Muscle layer of duodenum (tissue), 2 donors: ENCODE measurements around the gene CLCN2.

Source experiments
- H3K27ac ChIP-seq: one replicate; pipeline ENCODE4 v1.7.0; 2013; ENCODE audit warnings: mild to moderate bottlenecking, low read length
- H3K27me3 ChIP-seq: one replicate; pipeline ENCODE4 v1.7.0; 2013; ENCODE audit warnings: low read depth, mild to moderate bottlenecking, control low read depth, low read length
- H3K36me3 ChIP-seq, 2 donors: one replicate each; pipeline ENCODE4 v1.7.0; 2013; ENCODE audit warnings: low read length in 2 of 2, control low read depth in 1 of 2, mild to moderate bottlenecking in 1 of 2; ENCODE audit not compliant: insufficient read depth in 2 of 2, control insufficient read depth in 1 of 2
- H3K4me1 ChIP-seq, 2 donors: one replicate each; pipeline ENCODE4 v1.7.0; 2013; ENCODE audit warnings: low read length in 2 of 2, mild to moderate bottlenecking in 2 of 2, control low read depth in 1 of 2, moderate library complexity in 1 of 2; ENCODE audit not compliant: insufficient read depth in 2 of 2, control insufficient read depth in 1 of 2
- H3K4me3 ChIP-seq, 2 donors: one replicate each; pipeline ENCODE4 v1.7.0; 2013; ENCODE audit warnings: low read length in 2 of 2, low read depth in 1 of 2, mild to moderate bottlenecking in 1 of 2
- H3K9me3 ChIP-seq, 2 donors: one replicate each; pipeline ENCODE4 v1.7.0; 2013; ENCODE audit warnings: low read length in 2 of 2, control low read depth in 1 of 2, mild to moderate bottlenecking in 1 of 2; ENCODE audit not compliant: control insufficient read depth in 1 of 2
- donor health status: healthy.

Gene CLCN2

DNA sequence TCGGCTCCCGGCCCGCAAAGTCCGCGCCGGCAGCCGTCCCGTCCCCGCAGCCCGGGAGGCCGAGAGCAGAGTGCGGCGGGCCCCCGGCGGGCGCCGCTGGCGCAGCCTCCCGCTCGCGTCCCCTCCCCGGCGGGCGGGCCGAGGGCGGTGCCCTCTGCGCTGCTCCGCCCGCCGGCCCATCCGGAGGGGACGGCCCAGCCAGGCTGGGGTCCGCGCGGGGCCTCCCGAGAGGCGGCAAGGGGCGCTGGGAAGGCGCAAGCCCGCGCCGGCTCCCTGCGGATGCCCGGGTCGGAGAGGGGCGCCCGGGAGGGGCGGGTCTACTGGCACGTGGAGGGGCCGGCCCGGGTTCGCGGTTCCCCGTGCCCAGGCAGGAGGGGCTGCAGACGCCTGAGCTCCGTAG, at the start of gene CLCN2, which contains the start of gene POLR2H:
Gene CLCN2 (minus strand): TSS at position 74 of the 400 bp plus-strand sequence. CDS start 126 bp downstream, outside the sequence.
Gene POLR2H (plus strand): TSS at position 179 of the 400 bp plus-strand sequence. CDS start 1,783 bp downstream, outside the sequence.
- H3K4me1 ChIP-seq, result peaks cover 6 to 23% of the 10 kb centered on the region in 2 donors
- peak within 1 kb of the TSS; percentile 94 for H3K27ac ChIP-seq
- H3K4me3 ChIP-seq, result peak within 1 kb of the TSS; percentile 79 to 86
- no peaks in the 10 kb centered on the region for H3K27me3 ChIP-seq
- H3K36me3 ChIP-seq, result peaks cover 6 to 18% of the 10 kb centered on the region in 2 donors
- no peaks in the 10 kb centered on the region for H3K9me3 ChIP-seq

DNA sequence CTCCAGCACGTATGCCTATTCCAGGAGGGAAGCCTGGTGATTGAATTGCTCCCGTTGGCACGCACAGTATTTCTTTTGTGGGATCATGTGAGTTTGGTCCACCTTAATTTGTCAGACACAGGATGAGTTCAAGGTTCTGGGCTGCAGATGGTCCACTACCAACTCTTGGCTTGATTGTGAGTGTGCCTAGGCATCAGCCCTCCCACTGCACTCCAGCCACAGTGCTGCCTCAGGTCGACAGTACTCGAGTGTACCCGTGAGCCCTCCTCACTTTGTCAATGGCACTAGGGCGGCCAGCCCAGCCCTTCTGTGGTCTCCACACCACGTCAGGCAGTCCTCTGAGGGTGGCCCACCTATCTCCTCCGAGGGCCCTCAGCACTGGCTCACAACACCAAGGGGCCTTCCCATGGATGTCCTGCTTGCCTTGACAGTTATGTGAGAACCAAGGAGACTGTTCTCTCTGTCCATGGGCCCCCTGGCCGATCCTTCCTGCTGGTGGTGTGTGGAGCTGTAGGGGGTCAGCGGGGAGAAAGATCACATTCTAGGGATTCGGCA, 48.6 kb upstream of the CLCN2 start:
- Histone ChIP-seq H3K36me3 (no peaks in the 10 kb centered on the region), H3K4me1 (no peaks in the 10 kb centered on the region), H3K4me3 (no peak overlapping the region), H3K27ac (no peak overlapping the region), H3K27me3 (no peaks in the 10 kb centered on the region), H3K9me3 (no peaks in the 10 kb centered on the region)

DNA sequence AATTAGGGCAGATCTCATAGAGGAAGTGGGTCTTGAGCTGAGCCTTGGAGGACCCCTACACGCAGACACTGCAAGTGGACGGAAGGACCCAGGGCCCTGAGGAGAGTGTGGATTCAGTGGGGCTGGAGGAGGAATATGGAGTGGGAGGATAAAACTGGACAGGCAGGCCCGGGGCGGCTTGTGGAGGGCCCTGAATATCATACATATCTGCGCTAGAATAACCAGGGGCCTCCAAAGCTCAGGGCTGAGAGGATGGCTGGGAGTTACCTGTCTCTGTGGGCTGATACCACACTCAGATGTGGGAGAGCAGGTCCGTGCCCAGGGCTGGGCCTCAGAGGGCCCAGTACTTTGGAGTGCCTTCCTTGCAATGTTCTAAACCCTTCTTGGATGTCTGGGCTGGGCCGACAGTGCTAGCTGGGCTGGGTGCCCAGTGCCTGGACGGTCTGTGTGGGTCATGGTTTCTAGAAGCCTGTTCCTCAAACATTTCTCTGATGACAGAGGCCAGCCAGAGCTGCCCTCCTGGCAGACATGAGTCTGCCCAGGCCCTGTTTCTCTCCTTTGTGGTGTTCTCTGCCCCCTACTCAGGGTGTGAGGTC, 48.0 kb upstream of the CLCN2 start:
- Histone ChIP-seq H3K9me3 (no peaks in the 10 kb centered on the region), H3K36me3 (no peaks in the 10 kb centered on the region), H3K27ac (no peak overlapping the region), H3K4me1 (no peaks in the 10 kb centered on the region), H3K4me3 (no peak overlapping the region), H3K27me3 (no peaks in the 10 kb centered on the region)

DNA sequence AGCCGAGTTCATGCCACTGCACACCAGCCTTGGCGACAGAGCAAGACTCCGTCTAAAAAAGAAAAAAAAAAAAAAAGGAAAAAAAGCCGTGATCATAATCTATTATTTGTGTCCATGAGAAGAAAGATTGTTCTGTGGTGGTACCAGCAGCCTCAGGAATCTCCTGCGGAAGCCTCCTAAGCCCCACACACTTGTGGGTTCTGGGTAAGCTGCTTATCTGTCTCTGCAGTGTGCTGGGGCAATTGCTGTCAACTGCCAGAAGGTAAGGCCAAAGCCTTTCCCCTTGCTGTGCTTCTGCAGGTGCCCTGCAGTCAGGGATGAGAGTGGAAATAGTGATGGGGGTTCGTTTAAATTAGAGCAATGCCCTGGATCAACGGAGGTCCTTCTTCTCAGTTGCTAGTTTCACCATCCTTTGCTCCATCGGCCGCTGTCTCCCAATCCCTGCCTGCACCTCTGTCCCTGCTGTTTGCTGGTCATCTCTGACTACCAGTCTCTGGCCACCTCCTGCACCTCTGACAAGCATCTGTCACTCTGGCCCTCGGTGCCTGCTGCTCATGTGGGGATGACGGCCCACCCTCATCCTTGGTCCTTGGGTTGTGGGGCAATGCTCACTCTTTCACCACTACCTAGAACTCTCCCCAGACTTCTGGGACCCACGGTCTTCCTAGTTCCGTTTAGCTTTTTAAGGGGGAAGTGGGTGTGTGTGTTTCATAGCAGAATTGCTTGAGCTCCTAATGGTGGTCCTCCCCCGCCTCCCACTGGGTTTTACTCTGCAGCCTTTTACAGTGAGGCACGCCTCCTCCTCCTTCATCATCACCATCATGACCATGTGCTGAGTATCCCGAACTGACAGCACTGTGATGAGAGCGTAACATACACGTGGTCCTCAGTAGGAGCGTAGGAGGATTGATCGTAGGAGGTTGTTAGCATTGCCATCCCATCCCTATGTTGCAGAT, 43.9 kb upstream of the CLCN2 start:
- no peak overlapping the region for H3K4me3 ChIP-seq
- no peaks in the 10 kb centered on the region for H3K36me3 ChIP-seq
- H3K4me1 ChIP-seq, result no peaks in the 10 kb centered on the region
- H3K27me3 ChIP-seq, result no peaks in the 10 kb centered on the region
- H3K9me3 ChIP-seq, result no peaks in the 10 kb centered on the region
- no peak overlapping the region for H3K27ac ChIP-seq

DNA sequence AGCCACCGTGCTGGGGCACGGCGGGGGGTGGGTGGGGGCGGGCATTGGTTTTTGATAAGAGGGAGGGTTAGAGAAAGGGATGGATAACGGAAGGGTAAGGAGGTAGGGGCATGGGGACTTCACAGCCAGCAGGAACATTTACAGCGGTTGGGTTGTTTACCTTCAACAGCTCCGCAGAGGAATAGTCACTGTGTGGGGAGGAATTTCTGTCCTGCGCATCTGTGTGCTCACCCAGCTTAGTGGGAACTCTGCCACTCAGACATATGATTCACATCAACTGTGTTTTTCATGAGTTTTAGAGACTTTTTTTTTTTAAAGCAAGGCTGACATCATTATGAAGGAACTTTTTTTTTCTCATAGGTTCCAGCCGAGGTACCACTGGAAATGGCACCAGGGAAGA, 38.0 kb upstream of the CLCN2 start:
- H3K36me3 ChIP-seq, result no peaks in the 10 kb centered on the region
- no peak overlapping the region for H3K27ac ChIP-seq
- no peak overlapping the region for H3K4me3 ChIP-seq
- H3K4me1 ChIP-seq, result no peaks in the 10 kb centered on the region
- H3K27me3 ChIP-seq, result no peaks in the 10 kb centered on the region
- no peaks in the 10 kb centered on the region for H3K9me3 ChIP-seq

DNA sequence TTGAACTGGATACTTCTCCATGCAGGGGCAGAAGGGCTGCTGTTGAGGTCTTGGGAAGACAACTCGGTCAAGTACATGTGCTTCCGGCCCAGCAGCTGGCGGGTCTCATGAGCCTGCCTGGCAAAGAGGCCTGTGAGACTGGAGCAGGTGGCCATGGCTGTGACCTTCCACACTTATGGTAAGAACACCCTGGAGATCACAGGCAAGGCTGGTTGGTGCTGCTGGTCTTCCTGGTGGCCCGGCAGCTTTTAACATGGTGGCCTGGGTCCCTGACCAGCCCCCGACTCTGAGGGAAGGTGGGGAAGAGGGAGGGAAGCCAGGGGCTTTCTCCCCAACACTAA, 33.9 kb upstream of the CLCN2 start:
- Histone ChIP-seq H3K4me1 (no peaks in the 10 kb centered on the region), H3K4me3 (no peak overlapping the region), H3K27me3 (no peaks in the 10 kb centered on the region), H3K36me3 (no peaks in the 10 kb centered on the region), H3K9me3 (no peaks in the 10 kb centered on the region), H3K27ac (no peak overlapping the region)

DNA sequence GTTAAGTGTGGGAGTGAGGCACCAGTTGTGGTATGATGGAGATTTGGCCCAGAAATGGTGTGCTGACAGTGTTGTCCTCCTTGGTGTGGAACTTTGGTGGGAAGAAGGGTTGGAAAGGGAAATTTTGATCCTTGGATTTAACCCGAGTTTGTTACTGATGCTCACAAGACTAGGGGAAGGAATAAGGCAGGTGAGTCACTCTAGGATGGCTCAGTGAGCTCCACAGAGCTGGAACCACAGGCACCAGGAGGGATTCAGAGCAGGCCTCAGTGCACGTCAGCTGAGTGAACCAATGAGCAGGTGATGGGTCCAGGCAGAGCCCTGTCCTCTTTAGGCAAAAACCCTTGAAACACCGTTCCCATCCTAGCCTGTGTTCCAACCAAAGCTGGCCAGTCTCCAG, 29.9 kb upstream of the CLCN2 start:
- no peak overlapping the region for H3K27ac ChIP-seq
- no peaks in the 10 kb centered on the region for H3K9me3 ChIP-seq
- no peak overlapping the region for H3K4me3 ChIP-seq
- H3K27me3 ChIP-seq, result no peaks in the 10 kb centered on the region
- no peaks in the 10 kb centered on the region for H3K4me1 ChIP-seq
- peaks cover 0 to 3% of the 10 kb centered on the region in 2 donors for H3K36me3 ChIP-seq

DNA sequence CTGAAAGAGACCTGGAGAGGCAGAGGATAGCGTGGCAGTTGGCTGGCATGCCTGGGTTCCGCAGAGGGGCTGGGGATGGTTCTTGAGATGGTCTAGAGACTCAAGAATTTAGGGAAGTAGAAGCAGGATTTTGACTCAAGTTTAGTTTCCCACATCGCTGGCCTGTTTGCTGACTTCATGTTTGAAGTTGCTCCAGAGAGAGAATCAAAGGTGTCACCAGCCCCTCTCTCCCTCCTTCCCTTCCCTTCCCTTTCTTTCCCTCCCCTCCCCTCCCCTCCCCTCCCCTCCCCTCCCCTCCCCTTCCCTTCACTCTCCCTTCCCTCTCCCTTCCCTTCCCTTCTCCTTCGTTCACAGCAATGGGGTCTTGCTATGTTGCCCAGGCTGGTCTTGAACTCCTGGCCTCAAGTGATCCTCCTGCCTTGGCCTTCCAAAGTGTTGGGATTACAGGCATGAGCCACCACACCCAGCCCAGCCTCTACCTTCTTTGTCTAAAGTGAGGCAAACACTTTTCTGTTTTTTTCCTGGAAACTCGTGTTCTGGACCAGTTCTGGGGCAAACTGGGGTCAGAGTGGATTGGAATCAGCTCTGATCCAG, 28.6 kb upstream of the CLCN2 start:
- H3K36me3 ChIP-seq, result peaks cover 0 to 6% of the 10 kb centered on the region in 2 donors
- H3K27ac ChIP-seq, result no peak overlapping the region
- no peaks in the 10 kb centered on the region for H3K9me3 ChIP-seq
- no peak overlapping the region for H3K4me3 ChIP-seq
- H3K27me3 ChIP-seq, result no peaks in the 10 kb centered on the region
- no peaks in the 10 kb centered on the region for H3K4me1 ChIP-seq

DNA sequence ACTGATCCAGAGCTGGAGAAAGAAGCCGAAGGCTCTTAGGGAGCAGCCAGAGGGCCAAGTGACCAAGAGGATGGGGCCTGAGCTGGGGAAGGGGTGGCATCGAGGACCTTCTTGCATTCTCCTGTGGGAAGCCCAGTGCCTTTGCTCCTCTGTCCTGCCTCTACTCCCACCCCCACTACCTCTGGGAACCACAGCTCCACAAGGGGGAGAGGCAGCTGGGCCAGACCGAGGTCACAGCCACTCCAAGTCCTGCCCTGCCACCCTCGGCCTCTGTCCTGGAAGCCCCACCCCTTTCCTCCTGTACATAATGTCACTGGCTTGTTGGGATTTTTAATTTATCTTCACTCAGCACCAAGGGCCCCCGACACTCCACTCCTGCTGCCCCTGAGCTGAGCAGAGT, 28.0 kb upstream of the CLCN2 start:
- Histone ChIP-seq H3K27ac (no peak overlapping the region), H3K36me3 (peaks cover 0 to 6% of the 10 kb centered on the region in 2 donors), H3K4me3 (no peak overlapping the region), H3K27me3 (no peaks in the 10 kb centered on the region), H3K4me1 (no peaks in the 10 kb centered on the region), H3K9me3 (no peaks in the 10 kb centered on the region)

DNA sequence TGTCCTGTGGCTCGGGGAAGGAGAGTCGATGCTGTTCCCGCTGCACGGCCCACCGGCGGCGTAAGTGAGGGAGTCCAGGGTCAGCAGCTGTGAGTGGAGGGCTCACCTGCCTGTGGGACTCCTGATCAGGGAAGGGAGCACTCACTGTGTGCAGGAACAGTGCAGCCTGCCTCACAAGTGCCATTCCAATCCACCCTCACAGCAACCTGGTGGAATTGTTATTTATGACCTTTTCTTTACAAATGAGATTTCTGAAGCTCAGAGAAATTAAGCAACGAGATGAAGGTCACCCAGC, 27.5 kb upstream of the CLCN2 start:
- H3K27me3 ChIP-seq, result no peaks in the 10 kb centered on the region
- no peak overlapping the region for H3K4me3 ChIP-seq
- H3K36me3 ChIP-seq, result peaks cover 0 to 6% of the 10 kb centered on the region in 2 donors
- H3K4me1 ChIP-seq, result no peaks in the 10 kb centered on the region
- no peak overlapping the region for H3K27ac ChIP-seq
- no peaks in the 10 kb centered on the region for H3K9me3 ChIP-seq

DNA sequence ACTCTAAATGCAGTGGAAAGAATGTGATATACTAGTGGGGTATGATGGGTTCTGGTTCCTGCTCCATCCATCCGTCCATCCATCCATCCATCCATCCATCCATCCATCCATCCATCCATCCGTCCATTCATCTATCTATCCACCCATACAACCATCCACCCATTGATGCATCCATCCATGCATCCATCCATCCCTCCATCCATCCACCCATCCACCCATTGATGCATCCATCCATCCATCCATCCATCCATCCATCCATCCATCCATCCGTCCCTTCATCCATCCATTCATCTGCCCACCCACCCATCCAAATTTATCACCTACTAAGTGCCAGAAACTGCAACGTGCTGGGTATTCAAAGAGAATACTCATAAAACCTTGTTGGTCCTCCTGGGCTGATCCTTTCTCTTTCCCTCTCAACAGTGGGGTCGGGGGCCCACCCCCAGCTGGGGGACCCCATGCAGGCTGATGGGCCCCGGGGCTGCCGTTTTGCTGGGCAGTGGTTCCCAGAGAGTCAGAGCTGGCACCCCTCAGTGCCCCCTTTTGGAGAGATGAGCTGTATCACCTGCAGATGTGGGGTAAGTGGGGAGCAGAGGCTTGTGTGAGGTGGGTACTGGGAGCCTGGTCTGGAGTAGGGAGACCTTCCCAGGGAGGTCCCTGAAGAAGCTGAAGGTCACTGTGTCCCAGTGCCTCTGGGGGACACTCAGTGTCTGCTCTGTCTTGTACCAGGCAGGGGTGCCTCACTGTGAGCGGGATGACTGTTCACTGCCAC, 26.9 kb upstream of the CLCN2 start:
- H3K4me3 ChIP-seq, result no peak overlapping the region

More for the DNA sequence above, 26.9 kb upstream of the CLCN2 start:
- Histone ChIP-seq H3K36me3 (peaks cover 0 to 6% of the 10 kb centered on the region in 2 donors), H3K4me1 (no peaks in the 10 kb centered on the region), H3K9me3 (no peaks in the 10 kb centered on the region), H3K27ac (no peak overlapping the region), H3K27me3 (no peaks in the 10 kb centered on the region)
